Glutamatergic neuron (in vitro differentiated cells): ENCODE measurements around the gene GNAQ. TPM values are rescaled to one million over a fixed set of nuclear protein-coding genes. Genes with fewer than 3 reads are reported as not detected.
"Not testable (repeated sequence)": the region's sequence is repeated elsewhere in the genome, so short reads cannot be mapped to it uniquely, and the experiment has no call there.

Experiments
- DNase-seq: peaks from one replicate; pipeline ENCODE4 v3.0.0; 2022
- H3K27ac Mint-ChIP-seq: one replicate; pipeline ENCODE4 v1.8.0; 2020; ENCODE audit warnings: mild to moderate bottlenecking, mixed read lengths, inconsistent platforms; ENCODE audit not compliant: unreplicated experiment
- H3K27me3 Mint-ChIP-seq: one replicate; pipeline ENCODE4 v1.8.0; 2020; ENCODE audit warnings: mild to moderate bottlenecking, moderate library complexity, mixed read lengths, inconsistent platforms; ENCODE audit not compliant: unreplicated experiment
- H3K36me3 Mint-ChIP-seq: one replicate; pipeline ENCODE4 v1.8.0; 2020; ENCODE audit warnings: mild to moderate bottlenecking, mixed read lengths, inconsistent platforms; ENCODE audit not compliant: unreplicated experiment
- H3K4me1 Mint-ChIP-seq: one replicate; pipeline ENCODE4 v1.8.0; 2020; ENCODE audit warnings: mild to moderate bottlenecking, low read depth, mixed read lengths, inconsistent platforms; ENCODE audit not compliant: unreplicated experiment
- H3K4me3 Mint-ChIP-seq: one replicate; pipeline ENCODE4 v1.8.0; 2020; ENCODE audit warnings: mild to moderate bottlenecking, mixed read lengths, inconsistent platforms; ENCODE audit not compliant: unreplicated experiment
- H3K9me3 Mint-ChIP-seq: one replicate; pipeline ENCODE4 v1.8.0; 2020; ENCODE audit warnings: mild to moderate bottlenecking, moderate library complexity, mixed read lengths, inconsistent platforms; ENCODE audit not compliant: unreplicated experiment
- CTCF ChIP-seq: fragments of 200-600 bp; sonication (generic); IDR thresholded peaks from one replicate; pipeline ENCODE4 v1.5.0; 2021; ENCODE audit not compliant: partially characterized antibody, unreplicated experiment
- total RNA-seq: library from RNA; stranded (reverse); fragmentation: NEBNext Ultra II Directional; extraction: Animal tissue kit (Norgen Biotek cat#: 25700); gene quantifications from one replicate; pipeline ENCODE4 v1.2.1, GENCODE V29; 2021; ENCODE audit not compliant: unreplicated experiment

The GNAQ gene
- total RNA-seq, 1 donor from 2014 or later: 72.8 TPM

GRCh38 chr9:77879437-77879943, 152.1 kb downstream of the GNAQ start:
- Mint-ChIP-seq H3K27ac (no peak overlapping the region), H3K36me3 (no peaks in the 10 kb centered on the region), H3K4me1 (peaks cover 17% of the 10 kb centered on the region), H3K9me3 (no peaks in the 10 kb centered on the region), H3K4me3 (no peak overlapping the region), H3K27me3 (peaks cover 4% of the 10 kb centered on the region)
- no peak for TF ChIP-seq CTCF
- DNase-seq: no peak

GRCh38 chr9:77878793-77879192, 152.8 kb downstream of the GNAQ start:
- DNase-seq, H3K36me3 Mint-ChIP-seq, H3K9me3 Mint-ChIP-seq, H3K4me3 Mint-ChIP-seq, H3K27me3 Mint-ChIP-seq, H3K27ac Mint-ChIP-seq: not testable (repeated sequence)
- H3K4me1 Mint-ChIP-seq: peaks cover 13% of the 10 kb centered on the region

- Mint-ChIP-seq H3K27ac (no peak overlapping the region), H3K27me3 (peaks cover 4% of the 10 kb centered on the region), H3K36me3 (no peaks in the 10 kb centered on the region), H3K9me3 (no peaks in the 10 kb centered on the region), H3K4me1 (peaks cover 7% of the 10 kb centered on the region), H3K4me3 (no peak overlapping the region)
- no peak for DNase-seq
- no peak for TF ChIP-seq CTCF
Observed at GRCh38 chr9:77877976-77878375, 153.6 kb downstream of the GNAQ start.

- Mint-ChIP-seq H3K27ac (no peak overlapping the region), H3K27me3 (peaks cover 4% of the 10 kb centered on the region), H3K36me3 (no peaks in the 10 kb centered on the region), H3K9me3 (no peaks in the 10 kb centered on the region), H3K4me1 (peaks cover 7% of the 10 kb centered on the region), H3K4me3 (no peak overlapping the region)
- TF ChIP-seq CTCF: no peak
- DNase-seq: no peak
Observed at GRCh38 chr9:77876590-77876989, 155.0 kb downstream of the GNAQ start.

GRCh38 chr9:77876091-77876490, 155.5 kb downstream of the GNAQ start:
- DNase-seq: no peak
- Mint-ChIP-seq H3K4me1 (peaks cover 7% of the 10 kb centered on the region), H3K4me3 (no peak overlapping the region), H3K36me3 (no peaks in the 10 kb centered on the region), H3K27me3 (peaks cover 4% of the 10 kb centered on the region), H3K27ac (no peak overlapping the region), H3K9me3 (no peaks in the 10 kb centered on the region)
- no peak for TF ChIP-seq CTCF
